NCI-H2029 treated with DMSO at 0.1 percent for 48 hours (cell line): Measurements from ENCODE around the gene LAMTOR3.
A peak's percentile ranks its signal among the peaks of the same experiment; 100 is the strongest.

Source experiments
- DNase-seq: peaks from one replicate; lab custom pipeline; 2025; lab: John Stamatoyannopoulos, UW

LAMTOR3 gene

DNA sequence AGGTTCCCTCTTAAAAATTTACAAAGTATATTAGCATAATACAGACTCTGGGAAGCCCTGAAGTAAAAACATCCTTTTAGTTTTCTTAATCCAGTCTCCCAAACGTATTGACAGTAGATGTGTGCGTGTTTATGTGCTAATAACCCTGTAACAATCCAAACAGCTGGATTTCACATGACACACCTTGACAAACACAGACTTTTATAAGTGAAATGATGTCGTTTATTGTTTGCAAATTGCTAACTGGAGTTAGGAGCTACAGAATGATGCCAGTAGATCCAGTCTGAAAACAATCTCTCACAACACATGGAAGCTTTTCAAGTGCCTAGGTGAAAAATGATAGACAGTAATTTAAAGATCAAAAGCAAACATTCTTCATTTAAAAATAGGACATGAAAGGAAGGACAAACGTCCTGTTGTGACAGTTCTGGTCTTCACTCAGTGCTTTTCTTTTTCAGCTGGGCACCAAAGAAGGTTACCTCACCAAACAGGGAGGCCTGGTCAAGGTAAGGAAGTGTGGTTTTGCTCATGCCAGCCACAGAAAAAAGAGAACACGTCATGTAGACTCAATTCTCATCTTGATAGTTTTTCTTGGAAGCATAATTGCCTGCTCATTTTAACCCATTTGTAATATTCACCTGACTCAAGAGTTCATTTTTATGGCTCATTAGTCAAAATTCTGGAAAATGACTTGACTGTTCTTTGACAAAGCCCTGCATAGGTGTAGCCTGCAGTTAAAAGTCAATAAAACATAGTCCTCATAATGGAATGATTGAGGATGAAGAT is 32.9 kb downstream of the LAMTOR3 start:
- DNase-seq = peak; percentile 15

DNA sequence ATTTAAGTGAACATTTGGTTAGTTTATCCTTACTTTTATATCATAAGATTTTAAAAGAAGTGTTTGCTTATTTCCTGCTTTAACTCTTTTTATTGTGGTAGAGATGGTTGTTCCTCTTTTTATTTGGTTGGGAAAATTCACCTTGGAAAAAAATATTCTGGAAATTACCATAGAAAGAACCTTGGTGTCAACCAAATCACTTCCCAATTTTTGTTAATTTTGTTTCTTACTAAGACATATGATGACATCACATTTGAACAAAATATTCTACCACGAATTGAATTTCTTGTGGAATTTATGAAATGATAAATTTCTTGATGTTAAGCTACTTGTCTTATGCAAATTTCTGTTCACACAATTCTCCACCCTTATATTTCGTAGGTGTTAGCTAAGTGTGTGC is 33.7 kb downstream of the LAMTOR3 start:
- DNase-seq = no peak

DNA sequence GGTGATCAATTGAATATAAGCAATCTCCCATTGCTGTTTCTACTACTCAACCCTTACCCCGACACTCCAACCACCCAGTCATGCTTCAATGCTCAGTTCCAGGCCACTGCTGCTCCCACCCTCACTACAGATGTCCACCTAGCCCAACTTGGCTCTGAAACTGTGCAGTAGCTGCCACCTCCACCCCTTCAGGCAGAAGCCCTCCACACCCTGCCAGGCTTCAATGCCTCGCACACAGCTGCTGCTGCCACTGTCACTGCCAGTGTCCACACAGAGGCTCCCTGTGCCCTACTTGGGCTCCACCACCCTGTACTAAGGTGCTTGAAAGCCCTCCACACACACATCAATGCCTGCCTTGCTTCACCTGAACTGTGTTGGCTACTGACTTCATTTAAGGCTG is 34.6 kb downstream of the LAMTOR3 start:
- DNase-seq = no peak

DNA sequence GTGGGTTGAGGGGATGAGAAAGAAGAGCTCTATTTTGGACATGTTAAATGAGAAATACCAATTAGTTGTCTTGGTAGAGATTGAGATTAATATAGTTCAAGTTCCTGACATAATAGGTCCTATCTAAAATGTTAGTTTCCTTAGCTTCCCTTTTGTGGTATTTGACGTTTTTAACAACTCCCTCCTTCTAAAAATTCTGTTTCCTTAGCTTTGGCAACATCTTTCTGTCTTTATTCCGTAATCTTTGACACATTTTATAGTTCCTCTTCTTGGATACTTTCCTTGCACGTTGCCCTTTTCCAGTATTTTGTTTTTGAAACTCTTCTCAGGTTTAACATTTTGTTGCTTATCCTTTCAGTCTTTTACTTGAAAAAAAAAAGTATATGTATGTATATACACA is 36.9 kb downstream of the LAMTOR3 start:
- no peak for DNase-seq

DNA sequence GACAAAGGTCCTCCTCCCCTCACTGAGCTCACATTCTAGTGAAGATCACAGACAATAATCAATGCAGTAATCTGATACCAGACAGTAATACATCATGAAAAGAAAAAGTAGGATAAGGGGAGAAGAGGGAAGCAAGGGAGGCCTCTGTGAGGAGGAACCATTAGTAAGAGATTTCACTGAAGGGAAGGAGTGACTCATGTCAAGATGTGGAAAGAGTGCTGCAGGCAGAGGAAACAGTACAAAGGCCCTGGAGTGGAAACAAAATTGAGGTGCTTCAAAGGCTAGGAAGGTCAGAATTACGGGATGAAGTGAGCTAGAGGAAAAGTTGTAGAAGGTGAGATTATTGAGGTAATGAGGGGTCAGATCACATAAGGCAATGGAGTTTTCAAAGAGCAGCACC is 38.1 kb downstream of the LAMTOR3 start:
- DNase-seq = no peak

DNA sequence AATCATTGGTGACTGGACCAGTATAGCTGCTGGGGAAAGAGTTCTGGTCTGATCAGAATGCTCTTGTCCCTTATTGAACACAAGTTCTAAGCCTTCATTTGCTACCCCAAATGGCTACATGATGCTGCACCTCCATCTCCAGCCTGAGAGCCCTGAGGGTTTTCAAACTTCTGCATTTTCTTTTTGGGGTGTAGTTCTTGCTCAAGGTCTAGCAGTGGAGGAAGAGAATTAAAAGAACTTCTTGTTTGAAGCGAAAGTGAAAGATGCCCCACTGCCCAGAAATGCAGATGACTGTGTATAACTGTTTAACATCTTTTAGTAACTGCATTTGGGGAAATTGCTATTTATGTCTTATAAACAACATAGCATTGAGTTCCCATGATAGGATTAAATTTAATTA is 38.5 kb downstream of the LAMTOR3 start:
- DNase-seq = no peak

DNA sequence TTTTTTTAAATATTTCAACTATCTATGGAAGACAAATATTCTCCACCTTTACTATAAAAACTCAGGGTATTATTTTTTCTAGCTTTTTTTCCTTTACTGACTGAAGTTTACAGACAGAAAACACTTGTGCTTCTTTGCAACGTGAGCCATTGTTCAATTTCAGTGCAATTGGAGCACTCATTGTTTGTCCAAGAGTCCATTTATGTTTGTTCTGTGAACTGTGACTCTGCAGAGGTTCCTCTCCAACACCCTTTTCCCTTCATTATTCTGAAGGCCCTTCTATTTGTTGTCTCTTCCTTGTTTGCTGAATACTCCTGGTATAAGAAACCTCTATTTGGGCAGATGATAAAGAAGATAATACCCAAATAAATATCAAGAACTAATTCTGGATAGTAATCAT is 40.2 kb downstream of the LAMTOR3 start:
- peak; percentile 31 for DNase-seq

DNA sequence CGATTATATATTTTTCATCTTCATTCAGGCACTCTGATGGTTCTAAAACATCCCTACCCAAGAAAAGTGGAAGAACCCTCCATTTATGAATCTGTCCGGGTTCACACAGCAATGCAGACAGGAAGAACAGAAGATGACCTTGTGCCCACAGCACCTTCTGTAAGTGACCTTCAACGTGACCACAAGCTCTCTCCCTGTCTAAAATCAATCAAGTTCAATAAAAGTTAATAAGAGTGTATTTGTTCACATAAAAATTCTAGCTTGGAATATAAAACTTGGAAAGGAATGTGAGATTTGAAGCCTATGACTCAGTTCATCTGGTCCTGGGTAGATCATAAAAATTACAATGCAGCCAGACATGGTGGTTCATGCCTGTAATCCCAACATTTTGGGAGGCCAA is 41.0 kb downstream of the LAMTOR3 start:
- no peak for DNase-seq

DNA sequence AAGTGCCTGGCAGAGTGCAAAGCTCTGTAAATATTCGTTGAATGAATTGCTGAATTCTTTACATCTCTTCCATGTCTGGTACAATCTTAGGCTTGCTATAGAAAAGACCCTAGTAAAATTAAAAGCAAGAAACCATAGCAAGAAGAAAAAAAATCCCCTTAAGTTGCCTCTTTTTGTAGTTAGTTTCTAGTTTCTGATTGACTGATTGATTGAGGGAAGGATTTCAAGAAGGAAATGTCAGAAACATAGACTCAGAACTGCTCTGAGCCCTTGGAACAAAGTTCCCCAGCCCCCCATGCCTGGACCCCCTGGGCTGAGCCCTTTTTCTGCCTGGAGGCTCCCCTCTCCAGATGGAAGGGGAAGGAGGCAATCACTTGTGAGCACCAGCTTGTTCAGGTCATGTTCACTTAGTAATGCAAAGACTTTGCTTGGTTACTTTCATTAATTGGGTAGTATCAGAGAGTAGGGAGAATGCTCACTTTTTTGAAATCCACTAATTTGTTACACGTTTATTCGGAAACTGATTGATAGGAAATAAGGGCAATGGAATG is 42.0 kb downstream of the LAMTOR3 start:
- DNase-seq = no peak

DNA sequence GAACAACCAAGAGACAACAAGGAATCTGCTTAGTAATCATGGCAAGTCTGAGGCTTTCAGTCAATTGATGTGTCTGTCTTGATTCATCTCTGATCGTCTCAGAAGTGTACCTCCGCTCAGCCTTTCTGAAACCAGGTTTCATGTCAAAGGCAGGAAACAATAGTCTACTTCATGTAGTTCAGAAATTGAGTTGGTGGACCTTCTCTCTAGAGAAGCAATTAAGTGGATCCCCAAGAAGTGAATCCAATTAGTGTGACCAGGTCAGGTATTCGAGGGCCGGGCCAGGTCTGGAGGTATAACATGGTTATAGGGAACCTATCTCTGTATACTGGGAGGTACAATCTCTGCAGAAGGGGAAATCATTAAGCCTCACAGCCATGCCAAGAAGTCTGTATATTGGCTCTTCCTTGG is 45.6 kb downstream of the LAMTOR3 start:
- DNase-seq = no peak

DNA sequence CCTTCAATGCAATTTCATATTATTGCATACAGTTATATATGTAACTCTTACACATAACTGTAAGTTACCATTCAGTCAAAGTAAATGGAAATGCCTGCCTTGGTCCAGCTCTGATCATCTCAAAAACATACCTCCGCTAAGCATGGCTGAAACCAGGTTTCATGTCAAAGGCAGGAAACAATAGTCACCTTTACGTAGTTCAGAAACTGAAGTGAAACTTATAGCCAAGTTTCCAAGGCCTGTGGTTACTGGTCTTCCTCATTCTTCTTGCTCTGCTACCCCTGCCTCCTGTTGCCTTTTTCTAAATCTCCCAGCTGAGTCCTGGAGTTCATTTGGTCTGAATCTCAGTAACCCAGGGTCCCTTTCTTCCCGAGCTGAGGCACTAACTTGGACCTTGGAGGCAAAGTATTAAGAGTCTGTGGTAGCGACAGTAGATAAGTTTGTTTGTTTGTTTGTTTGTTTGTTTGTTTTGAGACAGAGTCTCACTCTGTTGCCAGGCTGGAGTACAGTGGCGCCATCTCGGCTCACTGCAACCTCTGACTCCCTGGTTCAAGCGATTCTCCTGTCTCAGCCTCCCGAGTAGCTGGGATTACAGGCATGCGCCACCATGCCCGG is 46.8 kb downstream of the LAMTOR3 start:
- no peak for DNase-seq

DNA sequence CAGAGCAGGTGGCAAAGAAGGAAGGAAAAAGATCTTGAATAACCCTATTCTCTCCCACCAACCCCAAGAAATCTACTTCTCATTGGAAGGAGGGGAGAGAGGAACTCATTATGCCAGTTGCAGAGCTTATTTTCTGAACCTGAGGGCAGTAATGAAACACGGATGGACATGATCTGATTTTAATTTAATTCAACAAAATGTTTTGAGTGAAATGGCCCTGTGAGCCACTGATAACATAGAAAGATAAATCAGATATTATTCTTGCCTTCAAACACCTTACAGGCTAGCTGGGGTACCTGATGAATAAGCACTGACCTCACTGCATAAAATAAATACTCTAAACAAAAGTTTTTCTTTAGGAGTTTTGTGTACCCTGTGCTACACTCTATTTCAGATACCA is 47.3 kb downstream of the LAMTOR3 start:
- no peak for DNase-seq

DNA sequence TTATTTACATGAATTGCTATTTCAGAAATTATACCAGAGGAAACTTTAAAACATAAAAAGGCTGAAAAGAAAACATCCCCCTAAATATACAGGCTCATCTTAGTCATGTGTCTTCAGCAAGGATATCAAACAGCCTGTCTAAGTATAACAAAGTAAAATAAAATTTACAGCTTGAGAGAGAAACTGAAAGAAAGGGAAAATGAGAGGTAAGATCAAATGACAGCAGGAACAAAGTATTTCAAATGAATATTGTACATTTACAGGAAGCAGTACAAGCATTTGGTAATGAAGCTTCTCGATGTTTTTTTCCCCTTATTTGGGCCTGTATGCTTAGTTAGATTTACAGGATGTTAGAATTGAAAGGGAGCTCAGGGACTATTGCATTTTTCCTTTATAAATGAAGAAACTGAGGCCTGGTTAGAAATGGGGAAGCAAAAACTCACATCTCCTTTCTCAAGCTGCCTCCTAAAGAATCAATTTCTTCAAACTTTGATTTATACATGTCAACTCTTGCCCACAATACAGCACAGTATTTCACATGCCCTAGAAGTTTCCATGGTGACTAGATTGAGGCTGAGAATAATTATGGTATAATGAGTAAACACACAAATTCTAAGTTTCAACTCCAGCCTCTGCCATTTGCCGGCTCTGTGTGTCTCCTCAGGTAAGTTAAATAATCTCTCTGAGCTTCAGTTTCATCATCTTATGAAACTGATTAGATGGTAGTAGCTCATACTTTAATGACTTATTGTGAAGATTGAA is 48.3 kb downstream of the LAMTOR3 start:
- DNase-seq = no peak

DNA sequence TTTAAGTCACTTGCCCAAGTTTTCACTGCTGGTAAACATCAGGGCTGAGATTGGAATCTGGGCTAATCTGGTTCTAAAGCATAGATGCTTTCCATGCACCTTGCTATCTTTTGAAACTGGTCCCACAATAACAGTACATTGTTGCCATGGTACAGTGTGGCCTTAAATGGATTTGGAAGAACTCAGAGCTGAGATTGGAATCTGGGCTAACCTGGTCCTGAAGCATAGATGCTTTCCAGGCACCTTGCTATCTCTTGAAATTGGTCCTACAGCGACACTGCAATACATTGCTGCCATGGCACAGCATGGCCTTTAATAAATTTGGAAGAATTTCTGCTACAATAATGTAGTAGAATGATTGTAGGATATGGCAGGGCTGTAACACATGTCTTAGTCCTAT is 49.0 kb downstream of the LAMTOR3 start:
- no peak for DNase-seq

DNA sequence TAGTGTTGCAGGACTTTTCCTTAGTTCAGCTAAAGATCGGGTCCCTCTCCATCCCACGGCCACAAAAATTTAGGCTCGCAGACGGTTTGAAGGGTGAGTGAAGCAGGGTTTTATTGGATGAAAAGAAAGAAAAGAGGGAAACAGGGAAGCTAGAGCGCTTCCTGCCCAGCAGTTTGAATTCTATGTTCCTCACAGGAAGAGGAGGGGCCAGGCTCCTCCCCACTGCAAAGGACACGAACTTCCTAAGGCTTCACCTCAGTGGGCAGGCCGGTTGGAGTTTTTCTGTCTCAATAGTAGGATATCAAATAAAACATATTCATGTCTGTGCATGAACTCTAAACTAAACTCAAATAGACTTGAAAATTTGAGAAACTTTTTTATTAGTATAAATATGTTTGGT is 50.2 kb downstream of the LAMTOR3 start:
- DNase-seq = no peak

DNA sequence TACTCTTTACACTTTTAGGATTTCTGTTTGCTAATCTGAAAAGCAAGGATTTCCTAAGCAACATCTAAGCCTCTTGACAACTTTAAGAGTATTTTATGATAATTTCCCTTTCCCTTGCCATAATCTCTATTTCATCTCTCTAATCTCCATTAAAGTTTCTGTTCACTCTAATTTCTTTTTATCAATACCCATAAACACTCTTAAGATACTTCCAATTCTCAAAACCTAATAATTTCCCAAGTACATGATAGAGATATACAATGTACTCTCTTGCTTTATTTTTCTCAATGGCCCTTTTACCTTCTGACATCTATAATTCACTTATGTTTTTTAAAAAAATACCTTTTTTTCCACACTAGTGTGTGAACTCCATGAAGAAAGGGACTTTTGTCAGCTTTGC is 50.8 kb downstream of the LAMTOR3 start:
- no peak for DNase-seq

DNA sequence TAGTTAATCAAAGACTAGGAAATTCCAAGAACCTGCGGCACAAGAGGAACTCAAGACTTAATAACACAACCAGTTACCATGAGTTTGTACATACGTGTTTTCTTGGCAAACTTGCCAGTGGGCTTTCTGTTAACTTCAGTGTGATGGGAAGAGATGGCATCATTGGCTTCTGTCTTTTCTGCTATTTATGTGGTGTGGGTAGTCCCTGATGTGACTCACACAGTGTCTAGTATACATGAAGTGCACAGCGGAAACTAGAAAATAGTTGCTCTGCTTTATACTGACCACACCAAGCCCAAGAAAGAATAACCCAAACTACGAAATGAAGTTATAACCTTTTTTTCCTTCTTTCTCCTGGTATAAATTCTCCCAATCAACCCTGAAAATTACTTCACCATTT is 53.1 kb downstream of the LAMTOR3 start:
- no peak for DNase-seq

DNA sequence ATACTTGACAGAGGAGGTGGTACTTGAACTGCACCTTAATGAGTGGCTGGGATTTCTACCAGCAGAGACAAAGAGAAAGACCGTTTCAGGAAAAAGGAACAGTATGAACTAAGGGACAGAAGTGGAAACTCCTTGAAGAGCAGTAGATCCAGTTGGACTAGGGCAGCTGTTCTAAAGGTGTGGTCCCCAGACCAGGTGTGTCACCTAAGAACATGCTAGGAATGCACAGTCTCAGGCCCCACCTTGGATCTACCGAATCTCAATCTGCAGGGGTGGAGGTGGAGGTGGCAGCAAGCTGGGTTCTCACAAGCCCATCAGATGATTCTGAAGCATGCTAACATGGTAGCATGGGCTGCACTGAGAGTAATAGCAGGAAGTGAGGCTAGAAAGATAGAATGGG is 55.3 kb downstream of the LAMTOR3 start:
- DNase-seq = no peak

DNA sequence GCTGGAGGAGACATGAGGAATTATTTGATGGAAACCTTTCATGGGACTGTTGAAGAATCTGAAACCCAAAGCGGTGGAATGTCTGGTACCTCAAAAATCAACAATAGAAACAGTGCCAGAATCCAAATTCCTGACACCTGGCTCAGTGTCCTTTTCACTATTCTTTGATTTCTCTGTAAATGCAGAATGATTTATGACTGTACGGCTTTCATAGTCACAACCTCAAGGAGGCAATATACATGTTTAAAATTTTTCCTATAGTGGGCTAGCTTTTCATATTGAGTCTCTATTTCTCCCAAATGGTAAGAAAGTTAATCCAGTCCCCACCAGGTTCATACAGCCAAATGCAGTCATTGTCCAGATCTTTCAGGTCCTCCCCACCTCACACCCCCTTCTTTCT is 58.3 kb downstream of the LAMTOR3 start:
- no peak for DNase-seq

DNA sequence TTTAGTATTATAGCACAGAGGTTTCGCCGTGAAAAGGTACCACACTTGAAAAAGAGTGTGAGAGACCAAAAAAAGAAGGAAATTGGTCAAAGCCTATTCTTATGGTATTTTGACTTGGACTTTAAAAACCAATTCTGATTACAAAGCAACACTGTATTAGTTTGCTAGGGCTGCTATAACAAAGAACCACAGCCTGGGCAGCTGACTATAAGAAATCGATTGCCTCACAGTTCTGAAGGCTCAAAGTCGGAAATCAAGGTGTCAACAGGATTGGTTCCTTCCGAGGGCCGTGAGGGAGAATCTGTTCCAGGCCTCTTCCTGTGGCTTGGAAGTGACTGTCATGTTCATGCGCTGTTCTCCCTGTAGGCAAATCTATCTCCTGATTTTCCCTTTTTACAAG is 59.7 kb downstream of the LAMTOR3 start:
- DNase-seq = no peak

DNA sequence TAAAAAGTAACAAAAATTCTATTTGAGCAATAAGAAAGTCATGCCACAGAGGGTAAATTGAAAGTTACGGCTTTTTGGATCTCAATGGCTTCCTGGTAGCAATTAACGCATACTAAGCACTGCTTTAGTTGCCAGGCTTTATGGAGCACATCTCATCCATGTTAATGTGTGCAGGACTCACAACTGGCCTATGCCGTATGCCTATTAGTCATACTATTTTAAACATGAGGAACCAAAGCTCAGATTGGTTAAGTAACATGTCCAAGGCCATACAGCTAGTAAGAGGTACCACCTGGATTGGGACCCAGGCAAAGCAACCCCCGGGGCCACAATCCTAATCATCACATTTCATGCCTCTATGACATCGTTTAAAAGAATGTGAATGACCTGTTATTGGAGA is 60.5 kb downstream of the LAMTOR3 start:
- DNase-seq = no peak

DNA sequence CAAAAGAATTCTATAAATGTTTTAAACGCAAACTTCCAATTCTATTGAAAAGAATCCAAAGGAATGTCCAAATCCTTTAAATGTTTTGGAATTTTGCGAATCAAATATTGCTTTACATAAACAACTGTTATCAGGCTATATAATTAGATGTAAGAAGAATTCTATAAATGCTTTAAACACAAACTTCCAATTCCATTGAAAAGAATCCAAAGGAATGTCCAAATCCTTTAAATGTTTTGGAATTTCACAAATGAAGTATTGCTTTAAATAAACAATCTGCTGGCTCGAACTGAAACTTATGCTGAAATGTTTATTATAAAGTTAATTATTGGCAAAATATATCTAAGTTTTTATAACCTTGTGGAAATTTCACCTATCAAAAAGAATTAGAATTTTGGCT is 61.5 kb downstream of the LAMTOR3 start:
- DNase-seq = no peak

DNA sequence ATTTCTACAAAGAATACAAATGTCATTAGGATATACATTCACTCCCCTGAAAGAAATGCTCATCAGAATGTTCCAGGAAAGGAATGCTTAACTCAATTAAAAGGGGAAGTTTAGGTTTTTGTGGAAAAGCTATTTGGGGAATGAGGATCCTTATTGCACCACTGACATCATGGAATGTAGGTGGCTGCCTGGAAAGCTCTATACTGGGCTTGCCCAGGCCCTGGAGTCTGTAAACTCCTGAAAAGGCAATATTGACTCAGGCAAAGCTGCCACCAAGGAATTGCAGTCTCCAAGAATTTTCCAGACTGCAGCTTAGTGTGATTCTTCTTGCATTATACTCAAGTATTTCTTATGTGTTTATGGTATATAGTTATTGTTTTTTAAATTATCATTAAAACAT is 61.9 kb downstream of the LAMTOR3 start:
- DNase-seq = no peak
